Body of pancreas (tissue), 4 donors: Measurements from ENCODE around the gene C1orf198.

Source experiments
- POLR2A ChIP-seq, 3 donors: fragments of 450-650 bp; IDR thresholded peaks; one replicate each; pipeline ENCODE4 v1.6.1; 2016; ENCODE audit warnings: antibody characterized with exemption in 3 of 3, mild to moderate bottlenecking in 2 of 3
- TF ChIP-seq, protein P1 (sequence below), 7 experiments: fragments of 450-650 bp in 4 of 7; fragments of 200-600 bp in 3 of 7; sonication (generic) in 3 of 7; IDR thresholded peaks; one replicate each; pipeline ENCODE4 v1.5.1; 2016 to 2019; ENCODE audit warnings: antibody characterized with exemption in 7 of 7

DNA sequence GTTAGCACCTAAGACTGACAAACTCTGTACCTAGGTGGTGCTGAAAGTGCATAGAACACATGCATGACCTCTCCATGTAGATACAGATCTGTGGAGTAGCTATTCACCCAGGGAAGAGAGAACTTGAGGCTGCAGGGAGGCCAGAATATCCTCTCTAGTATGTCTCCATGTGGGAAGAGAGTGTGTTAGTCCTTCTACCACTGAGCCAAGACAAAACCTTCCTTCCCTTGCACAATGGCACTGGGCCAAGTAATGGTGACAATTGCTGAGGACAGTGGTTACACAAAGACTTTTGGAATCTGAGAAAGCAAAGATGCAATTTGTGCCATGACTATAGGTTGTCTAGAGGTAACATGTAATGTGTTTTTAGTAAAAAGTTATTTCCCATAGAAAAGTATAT lies 52.3 kb downstream of the C1orf198 start:
- TF ChIP-seq, protein P1, sequence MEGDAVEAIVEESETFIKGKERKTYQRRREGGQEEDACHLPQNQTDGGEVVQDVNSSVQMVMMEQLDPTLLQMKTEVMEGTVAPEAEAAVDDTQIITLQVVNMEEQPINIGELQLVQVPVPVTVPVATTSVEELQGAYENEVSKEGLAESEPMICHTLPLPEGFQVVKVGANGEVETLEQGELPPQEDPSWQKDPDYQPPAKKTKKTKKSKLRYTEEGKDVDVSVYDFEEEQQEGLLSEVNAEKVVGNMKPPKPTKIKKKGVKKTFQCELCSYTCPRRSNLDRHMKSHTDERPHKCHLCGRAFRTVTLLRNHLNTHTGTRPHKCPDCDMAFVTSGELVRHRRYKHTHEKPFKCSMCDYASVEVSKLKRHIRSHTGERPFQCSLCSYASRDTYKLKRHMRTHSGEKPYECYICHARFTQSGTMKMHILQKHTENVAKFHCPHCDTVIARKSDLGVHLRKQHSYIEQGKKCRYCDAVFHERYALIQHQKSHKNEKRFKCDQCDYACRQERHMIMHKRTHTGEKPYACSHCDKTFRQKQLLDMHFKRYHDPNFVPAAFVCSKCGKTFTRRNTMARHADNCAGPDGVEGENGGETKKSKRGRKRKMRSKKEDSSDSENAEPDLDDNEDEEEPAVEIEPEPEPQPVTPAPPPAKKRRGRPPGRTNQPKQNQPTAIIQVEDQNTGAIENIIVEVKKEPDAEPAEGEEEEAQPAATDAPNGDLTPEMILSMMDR (IDR thresholded peaks at IDR 0.05): no peak
- no peak for TF ChIP-seq POLR2A (IDR thresholded peaks at IDR 0.05)
